ENCODE results near the gene SELENOT.
A peak's percentile ranks its signal among the peaks of the same experiment; 100 is the strongest.

Gene SELENOT

GRCh38 chr3:150603153-150603979 lies at the start of gene SELENOT:
SELENOT (plus strand) TSS chr3:150603321; CDS start chr3:150603363, 42 bp downstream.
- in situ Hi-C loops (cut with MboI; ENCODE audit: low sequenced_read_pairs, unreplicated experiment) = no loop called here
- no peak for TF ChIP-seq CTCF (IDR thresholded peaks at IDR 0.05; ENCODE audit: borderline replicate concordance, control extremely low read depth, extremely low read depth, insufficient read depth, missing control alignments)
- DNase-seq (ENCODE audit: low spot score) = peak; percentile 93

- no peak for TF ChIP-seq CTCF (IDR thresholded peaks at IDR 0.05; ENCODE audit: borderline replicate concordance, control extremely low read depth, extremely low read depth, insufficient read depth, missing control alignments)
- in situ Hi-C loops (cut with MboI; ENCODE audit: low sequenced_read_pairs, unreplicated experiment) = no loop called here
- no peak for DNase-seq (ENCODE audit: low spot score)
Measured at GRCh38 chr3:150555859-150556436, 47.2 kb upstream of the SELENOT start.

- no peak for TF ChIP-seq CTCF (IDR thresholded peaks at IDR 0.05; ENCODE audit: borderline replicate concordance, control extremely low read depth, extremely low read depth, insufficient read depth, missing control alignments)
- in situ Hi-C loops (cut with MboI; ENCODE audit: low sequenced_read_pairs, unreplicated experiment) = no loop called here
Measured at GRCh38 chr3:150556792-150557191, 46.3 kb upstream of the SELENOT start.

DNA sequence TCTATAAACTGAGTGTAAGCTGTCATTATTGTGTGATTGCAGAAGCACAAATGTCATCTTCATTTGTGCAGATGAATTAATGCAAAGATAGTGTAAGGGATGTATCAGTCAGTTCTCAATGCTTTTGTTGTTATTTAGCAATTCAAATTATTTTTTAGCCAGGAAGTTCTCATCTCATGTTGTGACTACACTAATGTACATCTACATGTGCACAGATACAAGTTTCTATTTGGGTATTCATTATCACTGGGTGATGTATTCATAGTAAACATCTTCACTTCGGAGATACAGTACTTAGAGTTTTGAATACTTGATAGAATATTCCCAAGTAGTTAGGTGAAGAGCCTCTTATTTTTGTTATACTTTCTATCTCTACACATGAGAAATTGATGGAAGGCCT lies 45.4 kb upstream of the SELENOT start:
- in situ Hi-C loops (cut with MboI; ENCODE audit: low sequenced_read_pairs, unreplicated experiment) = no loop called here

More at GRCh38 chr3:150556792-150557191, 46.3 kb upstream of the SELENOT start:
- DNase-seq (ENCODE audit: low spot score) = no peak

GRCh38 chr3:150564243-150564642 lies 38.9 kb upstream of the SELENOT start:
- no peak for TF ChIP-seq CTCF (IDR thresholded peaks at IDR 0.05; ENCODE audit: borderline replicate concordance, control extremely low read depth, extremely low read depth, insufficient read depth, missing control alignments)
- in situ Hi-C loops (cut with MboI; ENCODE audit: low sequenced_read_pairs, unreplicated experiment) = no loop called here
- no peak for DNase-seq (ENCODE audit: low spot score)

More for the DNA sequence above, 45.4 kb upstream of the SELENOT start:
- TF ChIP-seq CTCF (IDR thresholded peaks at IDR 0.05; ENCODE audit: borderline replicate concordance, control extremely low read depth, extremely low read depth, insufficient read depth, missing control alignments) = no peak
- DNase-seq (ENCODE audit: low spot score) = no peak

GRCh38 chr3:150567328-150567727 lies 35.8 kb upstream of the SELENOT start:
- in situ Hi-C loops (cut with MboI; ENCODE audit: low sequenced_read_pairs, unreplicated experiment) = no loop called here
- no peak for DNase-seq (ENCODE audit: low spot score)
- no peak for TF ChIP-seq CTCF (IDR thresholded peaks at IDR 0.05; ENCODE audit: borderline replicate concordance, control extremely low read depth, extremely low read depth, insufficient read depth, missing control alignments)

Measured in GM13976 (cell line).